HG02610 (cell line): Measurements from ENCODE around the gene SYNE2.

Experiments
- ATAC-seq: cut with Tn5 transposase; IDR thresholded peaks from one replicate; pipeline ENCODE4 v1.9.1; 2021; ENCODE audit warnings: mild to moderate bottlenecking, moderate library complexity; ENCODE audit not compliant: unreplicated experiment

Gene SYNE2

GRCh38 chr14:64238631-64239030 is 385.8 kb downstream of the SYNE2 start:
- ATAC-seq, result no peak

- no peak for ATAC-seq
Observed at GRCh38 chr14:64244279-64244678, 391.5 kb downstream of the SYNE2 start.

GRCh38 chr14:64245491-64245890 is 392.7 kb downstream of the SYNE2 start:
- ATAC-seq, result no peak

- no peak for ATAC-seq
Observed at GRCh38 chr14:64246688-64247087, 393.9 kb downstream of the SYNE2 start.

- no peak for ATAC-seq
Observed at GRCh38 chr14:64247195-64247594, 394.4 kb downstream of the SYNE2 start.

- ATAC-seq, result no peak
Observed at GRCh38 chr14:64248689-64249088, 395.9 kb downstream of the SYNE2 start.

- ATAC-seq, result no peak
Observed at GRCh38 chr14:64249363-64249762, 396.6 kb downstream of the SYNE2 start.

GRCh38 chr14:64253672-64254071 is 400.9 kb downstream of the SYNE2 start:
- no peak for ATAC-seq

- no peak for ATAC-seq
Observed at GRCh38 chr14:64255756-64256155, 403.0 kb downstream of the SYNE2 start.

- no peak for ATAC-seq
Observed at GRCh38 chr14:64260418-64260817, 407.6 kb downstream of the SYNE2 start.

- ATAC-seq, result no peak
Observed at GRCh38 chr14:64265222-64265621, 412.4 kb downstream of the SYNE2 start.

- ATAC-seq, result peak; percentile 45
Observed at GRCh38 chr14:64266239-64266638, 413.4 kb downstream of the SYNE2 start.

- no peak for ATAC-seq
Observed at GRCh38 chr14:64272019-64272418, 419.2 kb downstream of the SYNE2 start.
